Activated CD4-positive, alpha-beta T cell treated with anti-CD3 and anti-CD28 coated beads, Interleukin-2, Interleukin-4, amounts not matched to agents 100 ng/mL and 50 ng/mL, durations not matched to agents 16 hours and 8 hours (primary cell): Measurements from ENCODE around the gene LGALS7B.
A peak's percentile ranks its signal among the peaks of the same experiment; 100 is the strongest.
"Not testable (repeated sequence)": the region's sequence is repeated elsewhere in the genome, so short reads cannot be mapped to it uniquely, and the experiment has no call there.

Experiments
- DNase-seq: peaks from one replicate; pipeline ENCODE4 v3.0.0-alpha.2; 2020; ENCODE audit warnings: low spot score

LGALS7B gene

GRCh38 chr19:38788478-38789243, at the start of gene LGALS7B:
TSS of gene LGALS7B (plus strand) at chr19:38789200. CDS start at chr19:38789227, 27 bp downstream.
- no peak for DNase-seq

GRCh38 chr19:38739440-38740256, 49.4 kb upstream of the LGALS7B start:
- DNase-seq: no peak

- no peak for DNase-seq
Measured at GRCh38 chr19:38740257-38740592, 48.8 kb upstream of the LGALS7B start.

- no peak for DNase-seq
Measured at GRCh38 chr19:38740932-38741331, 48.1 kb upstream of the LGALS7B start.

- DNase-seq: no peak
Measured at GRCh38 chr19:38741670-38742069, 47.3 kb upstream of the LGALS7B start.

- no peak for DNase-seq
Measured at GRCh38 chr19:38742296-38742695, 46.7 kb upstream of the LGALS7B start.

GRCh38 chr19:38742906-38743305, 46.1 kb upstream of the LGALS7B start:
- DNase-seq: no peak

GRCh38 chr19:38743394-38744297, 45.4 kb upstream of the LGALS7B start:
- no peak for DNase-seq

GRCh38 chr19:38744298-38744681, 44.7 kb upstream of the LGALS7B start, which contains the start of gene CAPN12:
TSS of gene CAPN12 (minus strand) at chr19:38744474. CDS start at chr19:38744165, 309 bp downstream.
- no peak for DNase-seq

GRCh38 chr19:38744874-38745273, 44.1 kb upstream of the LGALS7B start:
- no peak for DNase-seq

GRCh38 chr19:38745316-38745715, 43.7 kb upstream of the LGALS7B start:
- no peak for DNase-seq

- not testable (repeated sequence) for DNase-seq
Measured at GRCh38 chr19:38753783-38754182, 35.2 kb upstream of the LGALS7B start.

- not testable (repeated sequence) for DNase-seq
Measured at GRCh38 chr19:38754196-38754595, 34.8 kb upstream of the LGALS7B start.

GRCh38 chr19:38759590-38760003, 29.4 kb upstream of the LGALS7B start:
- no peak for DNase-seq

- DNase-seq: not testable (repeated sequence)
Measured at GRCh38 chr19:38760805-38761517, 28.0 kb upstream of the LGALS7B start.

- DNase-seq: not testable (repeated sequence)
Measured at GRCh38 chr19:38761884-38762389, 27.1 kb upstream of the LGALS7B start.

- no peak for DNase-seq
Measured at GRCh38 chr19:38763795-38764220, 25.2 kb upstream of the LGALS7B start.

GRCh38 chr19:38765214-38765613, 23.8 kb upstream of the LGALS7B start:
- no peak for DNase-seq

- no peak for DNase-seq
Measured at GRCh38 chr19:38766276-38767047, 22.5 kb upstream of the LGALS7B start.

- DNase-seq: peak; percentile 90
Measured at GRCh38 chr19:38769635-38770211, 19.3 kb upstream of the LGALS7B start.
